GM21786 (cell line): ENCODE data around the gene TSEN54.

Experiments used
- ATAC-seq: cut with Tn5 transposase; IDR thresholded peaks from one replicate; pipeline ENCODE4 v1.9.1; 2021; ENCODE audit not compliant: unreplicated experiment

TSEN54 gene

DNA sequence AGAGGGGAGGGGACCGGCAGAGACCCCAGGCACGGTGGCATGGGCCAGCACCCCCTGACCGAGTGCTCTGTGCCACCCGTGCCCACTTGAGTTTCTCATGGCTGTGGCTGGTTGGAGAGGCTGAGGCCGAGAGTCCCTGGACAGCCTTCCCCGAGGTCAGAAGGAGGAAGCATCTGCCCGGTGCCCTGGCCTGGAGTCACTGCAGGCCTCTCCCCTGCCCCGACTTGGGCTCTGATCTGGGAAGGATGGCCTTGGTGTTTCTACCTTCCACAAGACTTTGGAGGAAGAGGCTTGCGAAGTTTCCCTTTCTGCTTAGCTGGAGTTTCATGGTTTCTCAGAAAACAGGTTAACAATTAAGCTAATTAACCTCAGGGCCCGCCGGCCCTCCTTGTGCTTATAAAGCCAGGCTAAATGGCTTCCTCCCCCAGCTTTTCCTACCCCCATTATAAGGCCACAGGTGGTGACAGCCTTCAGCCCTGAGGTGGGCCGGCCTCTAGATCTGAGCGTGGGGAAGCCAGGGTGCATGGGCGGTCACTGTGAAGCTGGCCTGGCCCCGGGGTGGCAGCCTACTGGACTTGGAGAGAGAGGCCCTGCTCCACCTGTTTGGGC lies 26.5 kb downstream of the TSEN54 start:
- no peak for ATAC-seq

DNA sequence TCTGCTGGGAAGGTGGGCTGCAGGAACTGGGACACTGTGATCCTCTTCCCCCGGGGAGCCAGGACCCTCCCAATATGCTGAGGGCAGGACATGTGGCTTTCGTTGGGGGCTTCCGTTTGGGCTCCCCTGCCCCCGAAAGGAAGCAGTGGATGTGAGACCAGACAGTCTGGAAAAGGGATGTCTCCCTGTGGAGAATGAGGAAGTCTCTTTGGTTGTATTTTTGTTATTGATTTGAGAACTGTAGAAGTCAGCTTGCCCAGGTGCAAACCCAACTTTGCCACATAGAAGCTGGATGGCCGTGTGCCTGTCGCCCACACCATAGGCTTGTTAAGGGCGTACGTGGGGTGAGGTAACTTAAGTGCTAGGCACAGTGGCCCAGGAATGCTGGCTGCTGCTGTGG lies 27.9 kb downstream of the TSEN54 start:
- no peak for ATAC-seq

DNA sequence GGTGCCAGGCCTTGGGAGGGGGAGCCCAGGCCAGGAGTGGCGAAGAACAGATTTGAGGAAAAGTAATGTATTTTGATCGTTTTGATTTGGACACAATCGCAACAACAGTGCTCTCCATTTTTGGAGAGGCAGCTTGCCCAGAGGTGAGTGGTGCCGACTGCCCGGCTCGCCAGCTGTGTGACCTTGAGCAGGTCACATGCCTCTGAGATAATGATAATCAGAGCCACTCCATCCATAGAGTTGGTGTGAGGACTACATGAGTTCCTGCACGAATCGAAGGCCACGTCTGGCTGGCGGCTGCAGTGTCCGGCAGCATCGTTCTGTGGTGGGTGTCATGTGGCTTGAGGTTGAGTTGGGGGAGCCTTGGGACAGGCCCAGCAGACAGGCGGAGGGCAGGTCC lies 29.9 kb downstream of the TSEN54 start:
- no peak for ATAC-seq

DNA sequence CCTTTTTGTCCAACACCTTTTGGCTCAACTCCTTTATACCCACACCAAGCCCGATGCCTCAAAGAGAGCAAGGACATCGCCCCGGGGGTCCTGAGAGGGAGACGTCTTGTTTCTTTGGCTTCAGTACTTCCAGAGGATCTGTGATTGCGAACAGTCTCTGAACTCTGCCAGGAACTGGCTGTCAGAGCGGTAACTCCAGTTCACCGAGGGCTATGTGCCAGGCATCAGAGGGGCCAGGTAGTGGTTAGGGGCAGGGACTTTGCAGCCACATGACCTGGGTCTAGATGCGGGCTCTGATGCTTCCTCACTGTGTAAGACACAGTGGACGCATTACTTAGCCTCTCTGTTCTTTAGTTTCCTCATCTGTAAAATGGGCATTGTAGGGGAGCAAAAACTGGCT lies 30.8 kb downstream of the TSEN54 start:
- ATAC-seq, result no peak

DNA sequence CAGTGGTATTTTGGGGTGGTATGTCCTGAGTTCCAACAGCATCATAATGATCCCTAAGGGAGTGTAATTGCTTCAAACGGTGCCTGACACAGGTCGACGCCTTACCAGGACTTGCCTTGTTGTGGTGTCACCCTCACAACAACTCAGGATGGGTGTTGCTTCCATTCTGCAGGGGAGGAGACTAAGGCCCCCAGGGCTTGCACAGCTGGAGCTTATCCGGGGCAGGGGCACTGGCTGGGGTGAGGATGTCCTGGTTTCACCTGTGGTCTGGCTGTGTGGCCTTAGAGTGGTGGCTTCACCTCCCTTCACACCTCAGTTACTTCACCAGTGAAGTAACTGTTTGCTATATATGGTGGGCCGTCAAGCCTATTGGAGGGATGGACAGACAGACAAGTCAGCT lies 32.5 kb downstream of the TSEN54 start:
- no peak for ATAC-seq

DNA sequence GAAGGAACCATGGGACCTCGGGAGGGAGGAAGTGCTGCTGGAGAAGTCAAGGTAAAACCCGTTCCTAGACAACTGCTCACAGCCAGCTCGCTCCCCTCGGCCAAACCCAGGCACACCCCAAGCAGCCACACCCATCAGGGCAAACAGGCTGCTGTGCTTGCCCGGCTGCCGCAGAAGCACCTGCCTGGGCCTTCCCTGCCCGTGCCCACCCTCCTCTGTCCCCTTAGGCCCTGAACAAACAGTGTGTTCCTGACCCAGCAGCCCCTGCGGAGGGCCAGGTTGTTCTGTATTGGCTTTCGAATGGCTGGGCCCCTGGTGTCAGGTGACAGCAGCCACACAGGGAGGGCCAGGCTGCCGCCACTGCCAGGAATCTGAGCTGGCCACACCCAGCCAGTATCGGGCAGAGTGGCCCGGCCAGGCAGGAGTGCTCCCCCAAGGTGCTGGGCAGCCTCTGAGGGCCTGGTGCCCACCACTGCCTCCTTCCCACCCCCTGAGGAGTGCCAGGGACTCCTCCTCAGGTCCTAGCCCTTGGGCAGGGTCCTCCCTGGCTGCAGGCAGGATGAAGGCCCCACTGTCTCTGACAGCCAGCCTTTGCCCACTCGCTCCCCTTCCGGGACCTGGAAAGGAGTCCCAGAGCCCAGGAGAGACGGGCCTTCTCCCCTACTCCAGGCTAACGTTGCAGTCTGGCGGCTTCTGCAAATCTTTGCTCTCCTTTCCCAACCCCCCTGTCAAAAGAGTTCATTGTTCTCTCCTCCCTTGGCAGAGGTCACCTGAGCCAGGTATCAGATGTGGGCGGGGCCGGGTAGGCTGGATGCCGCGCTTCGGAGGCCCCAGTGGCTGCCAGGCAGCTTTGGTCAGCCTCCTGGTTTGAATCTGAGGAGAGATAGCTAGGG lies 33.2 kb downstream of the TSEN54 start:
- ATAC-seq, result no peak

DNA sequence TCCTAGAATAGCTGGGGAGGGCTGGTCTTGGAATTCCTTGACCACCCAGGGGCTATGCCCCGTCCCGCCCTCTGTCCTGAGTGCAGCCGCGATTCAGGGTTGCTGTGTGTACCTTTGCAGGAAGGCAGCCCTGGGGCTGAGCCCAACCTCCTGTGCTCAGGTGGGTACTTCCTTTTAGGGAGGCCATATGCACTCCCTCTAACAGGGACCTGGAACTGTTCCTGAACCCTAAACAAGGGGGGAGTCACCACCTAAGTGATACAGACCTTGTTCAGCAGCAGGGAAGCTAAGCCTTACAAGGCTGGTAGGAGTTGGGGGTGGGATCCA lies 33.8 kb downstream of the TSEN54 start:
- ATAC-seq, result no peak

DNA sequence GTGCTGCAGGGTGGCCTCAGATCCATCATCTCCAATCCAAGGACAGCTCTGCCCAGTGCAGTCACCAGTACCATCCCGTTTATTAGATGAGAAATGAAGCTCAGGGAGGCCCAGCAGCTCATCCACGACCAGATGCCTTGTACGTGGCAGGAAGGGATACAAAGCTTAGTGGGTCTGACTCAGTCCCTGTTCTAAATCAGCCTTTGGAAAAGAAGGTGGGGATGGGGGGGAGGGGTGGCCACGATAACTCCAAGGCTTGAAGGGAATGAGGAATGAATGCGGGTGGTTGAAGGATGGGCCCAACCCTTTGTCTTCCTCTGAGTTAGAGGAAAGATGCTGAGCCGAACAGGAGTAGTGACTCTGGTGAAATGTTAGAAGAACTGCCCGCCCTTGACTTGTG lies 34.9 kb downstream of the TSEN54 start:
- no peak for ATAC-seq

DNA sequence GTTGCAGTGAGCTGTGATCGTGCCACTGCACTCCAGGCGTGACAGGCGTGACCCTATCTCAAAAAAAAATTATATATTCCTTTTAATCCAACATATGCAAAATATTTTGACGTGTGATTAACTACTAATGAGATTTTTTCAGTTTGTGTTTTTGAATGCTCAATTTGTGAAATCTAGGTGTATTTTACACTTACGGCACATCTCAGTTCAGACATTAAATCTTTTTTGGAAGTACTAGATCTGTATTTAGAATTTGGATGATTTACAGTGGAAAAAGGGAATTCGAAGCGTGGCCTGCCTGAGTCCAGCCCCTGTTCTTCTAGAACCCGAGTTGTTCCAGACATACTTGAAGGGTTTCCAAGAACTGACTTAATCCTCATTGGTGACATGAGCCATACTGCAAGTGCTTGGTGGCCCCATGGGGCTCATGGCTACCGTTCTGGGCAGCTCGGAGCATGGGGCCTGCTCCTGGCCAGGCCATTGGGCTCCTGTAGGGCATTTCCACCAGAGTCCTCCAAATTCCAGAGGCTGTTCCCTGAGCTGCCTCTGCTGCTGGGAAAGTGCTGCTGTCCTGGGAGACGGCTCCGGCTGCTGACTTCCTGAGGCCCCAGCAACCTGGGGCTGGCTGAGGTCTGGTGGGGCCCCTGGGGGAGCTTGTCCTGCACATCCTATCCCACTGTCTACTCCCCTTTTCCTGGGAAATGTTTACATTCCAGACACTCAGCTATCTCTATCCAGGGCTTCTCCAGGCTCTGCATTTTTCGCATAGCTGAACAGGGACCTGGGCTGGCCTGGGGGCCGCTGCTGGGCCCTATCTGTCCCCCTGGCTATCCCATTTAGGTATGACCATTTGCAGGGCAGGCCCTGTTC lies 36.3 kb downstream of the TSEN54 start:
- no peak for ATAC-seq

DNA sequence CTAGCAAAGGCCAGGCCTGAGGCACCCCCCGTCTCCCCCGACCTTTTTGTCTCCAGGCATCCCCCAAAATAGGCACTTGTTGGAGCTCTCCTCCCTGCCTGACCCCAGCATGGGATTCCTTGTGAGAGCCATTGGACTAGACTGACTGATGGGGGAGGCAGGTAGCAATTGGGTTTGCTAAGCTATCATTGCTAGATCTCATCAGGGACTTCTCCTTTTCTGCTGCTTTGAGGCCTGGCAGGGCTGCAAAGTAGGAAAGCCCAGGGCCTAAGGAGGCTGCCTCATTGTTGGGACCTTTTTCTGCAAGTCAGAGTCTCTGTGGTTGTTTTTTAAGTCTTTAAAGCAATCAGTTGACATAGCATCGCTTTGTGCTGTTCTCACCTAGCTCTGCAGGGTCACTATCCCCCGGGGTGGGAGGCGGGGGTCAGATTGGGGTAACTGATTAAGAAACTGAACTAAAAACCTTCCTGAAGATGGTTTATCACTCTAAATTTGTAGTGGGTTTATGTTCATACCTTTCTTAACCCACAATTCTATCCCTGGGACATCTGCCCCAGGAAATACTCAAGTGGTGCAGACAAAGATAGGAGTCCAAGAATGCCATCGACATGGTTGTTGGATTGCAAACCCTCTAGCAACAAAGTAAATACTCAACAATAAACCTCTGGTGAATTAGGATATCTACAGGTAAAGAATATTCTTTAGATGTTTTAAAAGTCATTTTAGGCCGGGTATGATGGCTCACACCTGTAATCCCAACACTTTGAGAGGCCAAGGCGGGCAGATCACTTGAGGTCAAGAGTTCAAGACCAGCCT lies 37.2 kb downstream of the TSEN54 start:
- ATAC-seq, result no peak

DNA sequence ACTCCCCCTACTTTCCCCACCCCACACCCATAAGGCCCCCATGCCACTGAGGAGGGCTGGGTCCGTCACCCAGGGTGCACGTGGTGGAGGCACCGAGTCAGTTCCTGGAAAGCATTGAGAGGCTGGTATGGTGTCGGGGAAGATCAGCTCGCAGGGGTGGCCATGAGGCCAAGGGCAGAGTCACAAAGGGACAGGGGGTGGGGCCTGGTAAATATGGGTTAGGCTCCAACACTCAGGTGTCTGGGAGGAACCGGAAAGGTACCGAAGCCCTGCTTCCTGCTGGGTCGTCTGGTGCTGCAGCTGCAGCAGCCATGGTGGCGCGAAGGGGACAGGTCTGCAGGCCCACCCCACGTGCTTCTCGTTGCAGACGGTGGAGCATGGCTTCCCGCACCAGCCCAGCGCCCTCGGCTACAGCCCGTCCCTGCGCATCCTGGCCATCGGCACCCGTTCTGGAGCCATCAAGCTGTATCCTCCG lies 39.4 kb downstream of the TSEN54 start:
- ATAC-seq, result no peak

DNA sequence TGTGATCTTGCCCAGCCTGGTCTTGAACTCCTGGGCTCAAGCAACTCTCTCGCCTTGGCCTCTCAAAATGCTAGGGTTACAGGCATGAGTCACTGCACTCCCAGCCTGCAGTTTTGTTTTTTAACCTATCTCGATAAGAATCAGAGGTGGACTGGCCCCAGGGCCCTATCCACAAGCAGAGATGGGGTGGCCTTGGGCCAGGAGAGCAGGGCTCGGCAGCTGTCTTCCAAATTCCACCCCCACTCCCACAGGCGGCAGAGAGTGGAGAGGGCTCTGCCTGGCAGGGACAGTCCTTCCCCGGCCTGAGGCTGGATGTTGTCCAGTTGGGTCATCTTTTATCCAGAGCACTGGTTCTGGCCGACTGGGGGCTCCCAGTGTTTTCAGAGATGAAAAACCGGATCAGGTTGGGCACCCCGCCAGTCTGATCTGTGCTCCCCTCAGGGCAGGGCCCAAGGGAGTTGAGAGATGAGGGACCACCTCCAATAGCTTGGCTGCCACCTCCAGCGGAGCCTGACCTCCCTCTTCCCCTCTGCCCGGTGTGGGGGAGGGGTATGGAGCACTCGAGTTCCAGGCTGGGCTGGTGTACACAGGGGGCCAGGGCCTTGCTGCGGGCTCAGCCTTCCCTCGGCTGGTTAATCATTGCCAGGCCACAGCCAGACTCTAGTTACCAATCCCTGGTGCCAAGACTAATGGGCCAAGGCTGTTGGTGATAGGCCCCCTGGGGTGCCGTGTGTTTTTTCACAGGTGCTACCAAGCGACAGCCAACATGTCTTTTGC lies 40.9 kb downstream of the TSEN54 start:
- no peak for ATAC-seq

DNA sequence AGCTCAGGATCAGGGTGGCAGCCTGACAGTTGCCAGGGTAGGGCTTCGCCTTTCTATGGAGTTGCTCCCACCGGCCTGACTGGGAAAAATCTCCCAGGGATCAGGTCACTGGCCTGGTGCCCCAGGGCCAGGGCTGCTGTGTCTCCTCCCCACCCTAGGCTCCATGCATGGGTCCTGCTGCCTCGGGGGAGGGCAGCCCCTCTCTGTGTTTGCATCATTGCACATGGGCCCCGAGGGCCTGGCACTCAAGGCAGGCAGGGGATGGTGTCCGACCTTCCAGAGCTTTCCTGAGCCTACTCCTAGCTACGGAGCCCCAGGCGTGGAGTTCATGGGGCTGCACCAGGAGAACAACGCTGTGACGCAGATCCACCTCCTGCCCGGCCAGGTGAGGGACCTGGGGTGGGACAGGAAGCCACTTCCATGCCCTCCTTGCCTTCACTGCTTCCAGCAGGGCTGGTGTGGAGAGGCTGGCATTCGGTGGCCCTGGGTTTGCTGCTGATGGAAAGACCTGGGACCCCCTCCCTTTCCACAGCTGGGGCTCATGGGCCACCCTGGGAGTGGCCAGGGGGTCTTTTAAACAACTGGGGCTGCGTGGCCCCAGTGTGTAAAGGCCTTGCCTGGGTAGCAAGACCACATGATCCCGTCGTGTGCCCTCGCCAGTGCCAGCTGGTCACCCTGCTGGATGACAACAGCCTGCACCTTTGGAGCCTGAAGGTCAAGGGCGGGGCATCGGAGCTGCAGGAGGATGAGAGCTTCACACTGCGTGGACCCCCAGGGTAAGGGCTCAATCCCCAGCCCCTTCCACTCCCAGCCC lies 41.7 kb downstream of the TSEN54 start:
- ATAC-seq, result no peak

DNA sequence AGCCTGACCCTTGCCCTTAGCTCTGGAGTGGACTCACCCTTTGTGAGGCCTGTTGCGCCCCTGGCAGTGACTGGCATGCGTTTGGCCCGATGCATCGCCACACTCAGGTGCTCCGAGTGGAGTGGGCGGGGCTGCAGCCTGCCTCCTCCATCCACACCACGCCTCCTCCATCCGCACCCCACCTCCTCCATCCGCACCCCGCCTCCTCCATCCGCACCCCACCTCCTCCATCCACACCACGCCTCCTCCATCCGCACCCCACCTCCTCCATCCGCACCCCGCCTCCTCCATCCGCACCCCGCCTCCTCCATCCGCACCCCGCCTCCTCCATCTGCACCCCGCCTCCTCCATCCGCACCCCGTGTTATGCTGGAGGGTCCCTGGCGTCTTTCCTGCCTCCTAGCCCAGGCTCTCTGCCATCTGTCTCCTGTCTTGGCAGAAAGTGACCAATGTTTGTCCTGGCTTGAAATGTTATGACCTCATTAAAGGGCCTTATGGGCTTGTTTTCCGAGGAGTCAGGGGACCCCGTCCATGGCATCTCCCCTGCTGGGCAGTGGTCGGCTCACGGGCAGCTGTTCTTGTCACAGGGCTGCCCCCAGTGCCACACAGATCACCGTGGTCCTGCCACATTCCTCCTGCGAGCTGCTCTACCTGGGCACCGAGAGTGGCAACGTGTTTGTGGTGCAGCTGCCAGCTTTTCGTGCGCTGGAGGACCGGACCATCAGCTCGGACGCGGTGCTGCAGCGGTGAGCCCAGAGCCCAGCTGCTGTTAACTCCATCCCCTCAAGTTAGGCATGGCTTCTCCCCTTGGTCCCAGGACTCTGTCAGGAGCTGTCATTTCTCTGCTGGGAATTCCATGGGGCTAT lies 42.6 kb downstream of the TSEN54 start:
- ATAC-seq, result no peak

DNA sequence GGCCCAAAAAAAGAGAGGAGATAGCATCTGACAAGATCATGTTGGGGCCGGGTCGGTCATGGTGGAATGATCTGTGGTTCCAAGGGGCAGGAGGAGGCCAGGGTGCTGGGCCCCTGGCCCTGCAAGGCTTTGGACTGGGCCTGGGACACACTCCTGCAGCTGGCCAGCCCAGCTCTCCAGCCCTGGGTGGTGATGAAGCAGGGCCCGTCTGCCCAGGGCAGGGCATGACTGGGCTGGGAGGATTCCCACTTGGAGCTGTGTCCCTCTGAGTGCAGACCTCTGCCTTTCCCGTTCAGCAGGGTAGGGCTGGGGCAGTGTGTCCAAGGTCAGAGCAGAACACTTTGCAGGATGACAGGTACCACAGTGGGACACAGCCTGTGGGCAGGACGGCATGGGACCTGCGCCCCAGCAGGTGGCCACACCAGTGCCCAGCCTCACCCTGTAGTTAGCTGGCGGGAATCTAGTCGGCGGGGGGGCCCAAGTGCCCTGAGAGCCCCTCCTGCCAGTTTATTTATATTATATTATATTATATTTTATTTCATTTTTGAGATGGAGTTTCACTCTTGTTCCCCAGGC lies 43.7 kb downstream of the TSEN54 start:
- ATAC-seq, result no peak

DNA sequence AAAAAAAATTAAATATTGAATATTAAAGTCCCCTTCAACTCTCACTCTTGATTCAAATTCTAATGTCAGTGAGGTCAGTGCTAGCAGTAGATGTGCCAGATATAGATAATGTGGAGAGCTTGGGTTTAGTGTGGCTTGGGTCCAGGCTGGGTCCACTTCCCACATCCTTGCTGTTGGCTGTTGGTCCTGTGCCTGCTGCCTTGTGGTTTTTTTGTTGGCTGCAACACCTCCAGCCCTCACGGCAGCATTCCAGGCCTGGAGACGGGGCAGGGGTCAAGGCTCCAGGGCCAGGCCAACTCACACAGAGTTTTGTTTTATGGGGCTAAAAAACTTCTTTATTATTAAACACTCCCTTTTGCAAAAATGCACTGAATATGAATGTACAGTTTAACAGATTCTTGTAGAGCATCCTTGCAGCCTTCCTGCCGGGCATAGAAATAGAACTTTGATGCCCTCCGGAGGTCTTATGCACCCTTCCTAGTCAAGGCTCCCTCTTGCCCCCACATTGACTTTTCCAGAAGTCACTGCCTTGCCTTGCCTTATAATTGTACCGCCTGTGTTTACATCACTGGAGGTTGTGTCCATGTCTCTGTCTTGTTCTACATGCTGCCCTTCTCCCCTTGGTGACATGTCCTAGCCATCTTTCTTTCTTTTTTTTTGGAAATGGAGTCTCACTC lies 45.7 kb downstream of the TSEN54 start:
- no peak for ATAC-seq

DNA sequence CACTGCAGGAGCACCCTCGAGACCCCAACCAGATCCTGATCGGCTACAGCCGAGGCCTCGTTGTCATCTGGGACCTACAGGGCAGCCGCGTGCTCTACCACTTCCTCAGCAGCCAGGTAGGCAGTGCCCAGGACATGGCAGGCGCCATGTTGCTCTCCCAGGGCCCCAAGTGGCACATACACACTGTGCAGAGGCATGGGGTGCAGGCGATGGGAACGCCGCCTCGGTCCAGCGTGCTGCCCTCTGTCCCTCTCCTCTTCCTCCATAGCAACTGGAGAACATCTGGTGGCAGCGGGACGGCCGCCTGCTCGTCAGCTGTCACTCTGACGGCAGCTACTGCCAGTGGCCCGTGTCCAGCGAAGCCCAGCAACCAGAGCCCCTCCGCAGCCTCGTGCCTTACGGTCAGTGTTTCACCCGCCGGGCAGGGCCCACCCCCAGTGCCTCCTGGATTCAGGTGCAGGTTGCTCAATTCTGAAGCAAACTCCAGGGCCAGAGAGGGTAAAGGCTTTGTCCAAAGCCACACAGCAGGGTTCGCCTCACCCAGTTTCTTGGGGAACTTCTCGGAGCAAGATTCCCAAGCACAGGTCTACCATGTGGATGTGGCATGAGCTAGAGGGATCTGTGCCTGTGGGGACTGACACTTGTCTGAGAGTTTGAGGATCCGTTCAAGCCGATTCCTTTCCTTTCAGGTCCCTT lies 46.9 kb downstream of the TSEN54 start:
- ATAC-seq, result no peak
